OCI-LY3 (cell line): ENCODE results near the gene LEFTY2.

Experiments used
- CTCF ChIP-seq: fragments of 200-600, 300-600 bp; sonication (generic); IDR thresholded peaks from 2 replicates; pipeline ENCODE4 v1.5.1; 2014; ENCODE audit warnings: antibody characterized with exemption, low read length, low read depth
- EZH2phosphoT487 ChIP-seq: fragments of 200-600 bp; shearing (Covaris generic); IDR thresholded peaks from 2 replicates; pipeline ENCODE4 v1.6.1; 2018; ENCODE audit warnings: antibody characterized with exemption, mixed run types, low read depth

GRCh38 chr1:225888289-225888897, 52.6 kb downstream of the LEFTY2 start:
- TF ChIP-seq CTCF (no peak), EZH2phosphoT487 (no peak)
